OCI-LY7 (cell line): ENCODE measurements around the gene SPRY4. TPM values are rescaled to one million over a fixed set of nuclear protein-coding genes. Genes with fewer than 3 reads are reported as not detected.

Experiments used
- BruUV-seq: library from RNA; stranded (reverse); fragments of 400-500 nt; replicated peaks from 2 replicates; lab custom pipeline; 2021; lab: Mats Ljungman, UMichigan
- CTCF ChIA-PET: fragments of 300-600 bp; sonication (Branson Sonifier 250); formaldehyde crosslinking; loops from one replicate; lab custom pipeline; 2022; ENCODE audit warnings: antibody characterized with exemption; ENCODE audit not compliant: unreplicated experiment; lab: Charles Lee
- POLR2A ChIA-PET: fragments of 300-600 bp; sonication (Branson Sonifier 250); formaldehyde crosslinking; loops from one replicate; lab custom pipeline; 2022; ENCODE audit warnings: antibody characterized with exemption; lab: Charles Lee
- DNase-seq: peaks from one replicate; pipeline ENCODE4 v3.0.0-alpha.2; 2015; ENCODE audit warnings: low spot score
- H2AFZ ChIP-seq: fragments of 200-600 bp; sonication (generic), shearing (Covaris generic); 2 replicates; pipeline ENCODE4 v1.6.1; 2014; ENCODE audit warnings: mild to moderate bottlenecking, antibody characterized with exemption, low read length, moderate library complexity
- H3K27ac ChIP-seq: fragments of 200-600 bp; sonication (generic); 2 replicates; pipeline ENCODE4 v1.5.1; 2014; ENCODE audit warnings: mixed run types, low read depth, mild to moderate bottlenecking, moderate library complexity, low read length, inconsistent platforms; ENCODE audit not compliant: poor library complexity, severe bottlenecking
- H3K36me3 ChIP-seq: fragments of 200-600 bp; sonication (generic); 2 replicates; pipeline ENCODE4 v1.6.1; 2014; ENCODE audit warnings: mild to moderate bottlenecking, antibody characterized with exemption, low read length, moderate library complexity, mixed read lengths; ENCODE audit not compliant: insufficient read depth
- H3K4me1 ChIP-seq: fragments of 200-600 bp; sonication (generic); 2 replicates; pipeline ENCODE4 v1.5.1; 2014; ENCODE audit warnings: mild to moderate bottlenecking, low read length; ENCODE audit not compliant: insufficient read depth, poor library complexity, severe bottlenecking
- H3K4me2 ChIP-seq: fragments of 200-600 bp; sonication (generic); 2 replicates; pipeline ENCODE4 v1.6.1; 2014; ENCODE audit warnings: mild to moderate bottlenecking, low read length
- H3K4me3 ChIP-seq: fragments of 200-600 bp; sonication (generic); 2 replicates; pipeline ENCODE4 v1.5.1; 2014; ENCODE audit warnings: mild to moderate bottlenecking, low read depth, low read length; ENCODE audit not compliant: poor library complexity, severe bottlenecking
- H3K79me2 ChIP-seq: fragments of 200-600 bp; sonication (generic); 2 replicates; pipeline ENCODE4 v1.6.1; 2016; ENCODE audit warnings: low read depth, mild to moderate bottlenecking, low read length, moderate library complexity, mixed read lengths; ENCODE audit not compliant: insufficient read depth
- H3K9me2 ChIP-seq: fragments of 200-600 bp; sonication (generic); 2 replicates; pipeline ENCODE4 v1.6.1; 2016; ENCODE audit warnings: mild to moderate bottlenecking, low read length, mixed read lengths; ENCODE audit not compliant: insufficient read depth
- H3K9me3 ChIP-seq: fragments of 200-600 bp; sonication (generic); 2 replicates; pipeline ENCODE4 v1.6.1; 2014; ENCODE audit warnings: mild to moderate bottlenecking, mixed run types, low read length, mixed read lengths
- H4K20me1 ChIP-seq: fragments of 200-600 bp; sonication (generic); 2 replicates; pipeline ENCODE4 v1.6.1; 2014; ENCODE audit warnings: mild to moderate bottlenecking, antibody characterized with exemption, low read length, moderate library complexity, mixed read lengths; ENCODE audit not compliant: insufficient read depth
- EZH2phosphoT487 ChIP-seq: fragments of 200-600 bp; sonication (generic); IDR thresholded peaks from 2 replicates; pipeline ENCODE4 v1.6.1; 2018; ENCODE audit warnings: low read depth, borderline replicate concordance, mild to moderate bottlenecking, mixed run types, antibody characterized with exemption, low read length, moderate library complexity, mixed read lengths
- intact Hi-C: fragments of 100-400 bp; cut with micrococcal nuclease; formaldehyde crosslinking; loops from one replicate; pipeline ENCODE4 v1.10.0; 2022; ENCODE audit not compliant: unreplicated experiment
- total RNA-seq, 2 experiments: library from RNA; depleted of rRNA in 1 of 2; stranded (reverse); fragments of >200 nt in 1 of 2; shearing (Covaris generic) in 1 of 2; gene quantifications; 2 replicates each; pipeline ENCODE4 v1.2.3, GENCODE V29; 2014 to 2022
- TF ChIP-seq, protein P1 (sequence below): fragments of 200-600 bp; sonication (generic); conservative IDR thresholded peaks from 2 replicates; pipeline ENCODE4 v1.5.1; 2014; ENCODE audit warnings: mild to moderate bottlenecking, antibody characterized with exemption, low read length, moderate library complexity, mixed read lengths

The SPRY4 gene
- total RNA-seq, 2 experiments from 2014 or later = not detected

DNA sequence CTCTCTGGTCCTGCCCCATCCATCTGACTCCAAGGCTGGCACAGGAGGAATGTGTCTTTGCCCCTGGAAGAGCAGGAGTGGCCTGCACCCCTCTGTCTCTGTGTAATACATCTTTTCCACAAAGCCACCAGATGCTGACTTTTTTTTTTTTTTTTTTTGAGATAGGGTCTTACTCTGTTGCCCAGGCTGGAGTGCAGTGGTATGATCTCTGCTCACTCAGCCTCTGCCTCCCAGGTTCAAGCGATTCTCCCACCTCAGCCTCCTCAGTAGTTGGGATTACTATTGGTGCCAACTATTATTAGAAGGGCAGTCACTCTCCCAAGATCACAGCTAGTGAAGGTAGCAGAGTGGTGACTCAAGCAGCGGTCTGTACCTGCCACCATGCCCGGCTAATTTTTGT, 19.6 kb downstream of the SPRY4 start:
- Histone ChIP-seq H3K4me1 (no peaks in the 10 kb centered on the region), H4K20me1 (no peaks in the 10 kb centered on the region), H3K27ac (no peak overlapping the region), H3K9me3 (no peaks in the 10 kb centered on the region), H3K9me2 (no peaks in the 10 kb centered on the region), H2AFZ (no peak overlapping the region), H3K36me3 (no peaks in the 10 kb centered on the region), H3K4me3 (no peak overlapping the region), H3K79me2 (no peaks in the 10 kb centered on the region), H3K4me2 (no peak overlapping the region)
- ChIA-PET POLR2A (no interaction called here), CTCF (no interaction called here)
- intact Hi-C loops = no loop called here
- DNase-seq = no peak
- BruUV-seq = no TSS peak
- TF ChIP-seq, protein P1, sequence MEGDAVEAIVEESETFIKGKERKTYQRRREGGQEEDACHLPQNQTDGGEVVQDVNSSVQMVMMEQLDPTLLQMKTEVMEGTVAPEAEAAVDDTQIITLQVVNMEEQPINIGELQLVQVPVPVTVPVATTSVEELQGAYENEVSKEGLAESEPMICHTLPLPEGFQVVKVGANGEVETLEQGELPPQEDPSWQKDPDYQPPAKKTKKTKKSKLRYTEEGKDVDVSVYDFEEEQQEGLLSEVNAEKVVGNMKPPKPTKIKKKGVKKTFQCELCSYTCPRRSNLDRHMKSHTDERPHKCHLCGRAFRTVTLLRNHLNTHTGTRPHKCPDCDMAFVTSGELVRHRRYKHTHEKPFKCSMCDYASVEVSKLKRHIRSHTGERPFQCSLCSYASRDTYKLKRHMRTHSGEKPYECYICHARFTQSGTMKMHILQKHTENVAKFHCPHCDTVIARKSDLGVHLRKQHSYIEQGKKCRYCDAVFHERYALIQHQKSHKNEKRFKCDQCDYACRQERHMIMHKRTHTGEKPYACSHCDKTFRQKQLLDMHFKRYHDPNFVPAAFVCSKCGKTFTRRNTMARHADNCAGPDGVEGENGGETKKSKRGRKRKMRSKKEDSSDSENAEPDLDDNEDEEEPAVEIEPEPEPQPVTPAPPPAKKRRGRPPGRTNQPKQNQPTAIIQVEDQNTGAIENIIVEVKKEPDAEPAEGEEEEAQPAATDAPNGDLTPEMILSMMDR = no peak
- no peak for TF ChIP-seq EZH2phosphoT487

DNA sequence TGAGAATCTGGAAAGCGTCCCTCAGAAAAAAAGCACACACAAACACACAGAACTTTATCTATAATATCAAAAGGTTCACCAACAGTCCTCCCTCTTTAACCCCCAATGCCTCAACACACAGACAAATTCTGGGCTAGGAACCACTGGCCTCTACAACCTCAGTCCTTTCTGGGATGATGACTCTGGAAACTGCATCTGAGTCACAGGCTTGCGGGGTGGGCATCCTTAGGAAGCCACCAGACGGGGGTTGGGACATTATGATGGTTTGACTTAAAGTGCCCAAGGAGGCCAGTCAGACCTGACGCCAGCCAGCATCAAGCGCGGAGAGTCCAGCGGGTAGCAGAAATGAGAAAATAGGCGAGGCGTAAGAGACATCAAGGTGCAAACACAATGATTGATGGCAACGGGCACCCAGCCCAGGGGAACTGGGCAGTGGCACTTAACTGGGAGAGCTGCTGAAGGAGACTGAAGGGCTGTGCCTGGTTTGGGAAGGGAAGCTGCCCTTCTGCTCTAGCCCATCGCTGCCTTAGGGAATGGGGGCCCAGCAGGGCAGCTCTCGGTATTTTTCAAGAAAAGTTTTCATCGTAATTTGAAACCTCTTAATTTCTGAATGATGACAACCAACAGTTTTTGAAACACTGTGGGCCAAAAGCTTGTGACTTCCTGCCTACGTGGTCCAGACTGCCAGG, 20.7 kb downstream of the SPRY4 start:
- TF ChIP-seq, protein P1 = no peak
- TF ChIP-seq EZH2phosphoT487 = no peak
- Histone ChIP-seq H3K79me2 (no peaks in the 10 kb centered on the region), H3K4me2 (no peak overlapping the region), H3K4me3 (no peak overlapping the region), H3K36me3 (no peaks in the 10 kb centered on the region), H2AFZ (no peak overlapping the region), H3K27ac (no peak overlapping the region), H3K9me3 (no peaks in the 10 kb centered on the region), H3K4me1 (no peaks in the 10 kb centered on the region), H3K9me2 (no peaks in the 10 kb centered on the region), H4K20me1 (no peaks in the 10 kb centered on the region)
- no TSS peak for BruUV-seq
- ChIA-PET POLR2A (no interaction called here), CTCF (interaction anchor here (1.2 kb wide), 1 partner anchor 153 kb away, joined by 3 read pairs; no protein-coding TSS in a partner anchor)
- DNase-seq = no peak
- intact Hi-C loops = no loop called here

DNA sequence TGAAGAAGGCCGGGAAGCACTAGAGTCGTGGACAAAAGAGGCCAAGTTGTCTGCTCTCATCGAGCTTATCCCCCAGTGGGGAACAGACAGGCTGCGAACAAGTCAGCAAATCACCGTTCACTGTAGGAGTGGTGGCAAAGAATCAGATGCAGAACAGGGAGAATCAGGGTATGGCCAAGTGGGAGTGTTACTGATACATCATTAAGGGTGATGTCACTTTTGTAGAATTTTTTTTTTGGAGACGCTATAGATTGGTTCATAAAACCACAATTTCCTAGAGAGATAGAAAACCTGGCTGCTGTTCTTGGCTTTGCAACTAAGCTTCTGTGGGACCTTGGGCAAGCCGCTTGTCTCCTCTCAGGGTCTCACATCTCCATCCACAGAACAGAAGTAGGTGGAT, 21.3 kb downstream of the SPRY4 start:
- Histone ChIP-seq H3K4me3 (no peak overlapping the region), H4K20me1 (no peaks in the 10 kb centered on the region), H3K4me2 (no peak overlapping the region), H2AFZ (no peak overlapping the region), H3K4me1 (no peaks in the 10 kb centered on the region), H3K36me3 (no peaks in the 10 kb centered on the region), H3K79me2 (no peaks in the 10 kb centered on the region), H3K9me3 (no peaks in the 10 kb centered on the region), H3K27ac (no peak overlapping the region), H3K9me2 (no peaks in the 10 kb centered on the region)
- BruUV-seq = no TSS peak
- ChIA-PET CTCF (interaction anchor here (1.2 kb wide), 1 partner anchor 152 kb away, joined by 3 read pairs; no protein-coding TSS in a partner anchor), POLR2A (no interaction called here)
- no peak for DNase-seq
- TF ChIP-seq, protein P1 = no peak
- TF ChIP-seq EZH2phosphoT487 = no peak
- intact Hi-C loops = no loop called here
